SK-N-SH (cell line): ENCODE data around the gene GPNMB. TPM values are rescaled to one million over a fixed set of nuclear protein-coding genes. Genes with fewer than 3 reads are reported as not detected.

Source experiments
- CTCF ChIA-PET: fragments of 300-600, 350-600 bp; formaldehyde crosslinking; extraction: SDS; loops from one replicate; lab custom pipeline; 2021; lab: Yijun Ruan, JAX
- POLR2A ChIA-PET: fragments of 350-600 bp; sonication (Branson Sonifier 250); formaldehyde crosslinking; extraction: SDS; loops from one replicate; lab custom pipeline; 2020; ENCODE audit warnings: antibody characterized with exemption, inconsistent platforms; lab: Yijun Ruan, JAX
- DNase-seq: peaks from one replicate; pipeline ENCODE4 v3.0.0; 2012
- H2AFZ ChIP-seq: fragments of 200-600 bp; sonication (generic); 2 replicates; pipeline ENCODE4 v1.8.1; 2016; ENCODE audit warnings: antibody characterized with exemption, mild to moderate bottlenecking, low read depth
- H3F3A ChIP-seq: fragments of 200-600 bp; sonication (generic); replicated peaks from 2 replicates; pipeline ENCODE3; 2016; ENCODE audit warnings: antibody characterized with exemption, mild to moderate bottlenecking; ENCODE audit not compliant: insufficient read depth
- H3K27ac ChIP-seq, 2 experiments: fragments of 200-500 bp in 1 of 2; fragments of 200-600 bp in 1 of 2; sonication (Bioruptor generic) in 1 of 2; sonication (generic), shearing (Covaris generic) in 1 of 2; 2 replicates each; pipeline versions ENCODE4 v1.5.1 to v1.6.1; 2014 to 2016; ENCODE audit warnings: low read depth in 2 of 2, inconsistent platforms in 1 of 2, low read length in 1 of 2, mild to moderate bottlenecking in 1 of 2, mixed read lengths in 1 of 2
- H3K27me3 ChIP-seq: fragments of 200-600 bp; sonication (generic), shearing (Covaris generic); 2 replicates; pipeline ENCODE4 v1.6.1; 2016; ENCODE audit warnings: mixed run types; ENCODE audit not compliant: insufficient read depth
- H3K36me3 ChIP-seq, 2 experiments: fragments of 200-500 bp in 1 of 2; fragments of 200-600 bp in 1 of 2; sonication (Bioruptor generic) in 1 of 2; sonication (generic) in 1 of 2; replicated peaks in 1 of 2; 2 replicates each; pipeline versions ENCODE3 to v1.5.1; 2014 to 2016; ENCODE audit warnings: low read length in 1 of 2, mild to moderate bottlenecking in 1 of 2; ENCODE audit not compliant: insufficient read depth in 2 of 2, control insufficient read depth in 1 of 2
- H3K4me1 ChIP-seq, 2 experiments: fragments of 200-500 bp in 1 of 2; fragments of 200-600 bp in 1 of 2; sonication (Bioruptor generic) in 1 of 2; sonication (generic), shearing (Covaris generic) in 1 of 2; 2 replicates each; pipeline versions ENCODE4 v1.5.1 to v1.6.1; 2014 to 2016; ENCODE audit warnings: low read depth in 1 of 2, low read length in 1 of 2, mixed run types in 1 of 2; ENCODE audit not compliant: insufficient read depth in 2 of 2, control insufficient read depth in 1 of 2
- H3K4me2 ChIP-seq: fragments of 200-600 bp; sonication (generic), shearing (Covaris generic); 2 replicates; pipeline ENCODE4 v1.6.1; 2017; ENCODE audit warnings: mixed run types
- H3K4me3 ChIP-seq, 2 experiments: fragments of 200-500 bp in 1 of 2; fragments of 200-600 bp in 1 of 2; sonication (Bioruptor generic) in 1 of 2; sonication (generic), shearing (Covaris generic) in 1 of 2; 2 replicates each; pipeline versions ENCODE4 v1.5.1 to v1.8.1; 2014 to 2016; ENCODE audit warnings: low read depth in 2 of 2, inconsistent platforms in 1 of 2, low read length in 1 of 2, mild to moderate bottlenecking in 1 of 2, mixed read lengths in 1 of 2, moderate library complexity in 1 of 2
- H3K79me2 ChIP-seq: fragments of 200-600 bp; sonication (generic); 2 replicates; pipeline ENCODE4 v1.8.1; 2017; ENCODE audit warnings: mild to moderate bottlenecking; ENCODE audit not compliant: insufficient read depth
- H3K9ac ChIP-seq: fragments of 200-600 bp; sonication (generic); 2 replicates; pipeline ENCODE4 v1.6.1; 2017; ENCODE audit warnings: mixed run types
- H3K9me2 ChIP-seq: fragments of 200-600 bp; sonication (generic); 2 replicates; pipeline ENCODE4 v1.6.1; 2017; ENCODE audit warnings: mixed run types
- H3K9me3 ChIP-seq: fragments of 200-600 bp; sonication (generic); 2 replicates; pipeline ENCODE4 v1.6.1; 2017; ENCODE audit warnings: mixed run types, mild to moderate bottlenecking, moderate library complexity
- H4K20me1 ChIP-seq: fragments of 200-600 bp; sonication (generic); 2 replicates; pipeline ENCODE4 v1.6.1; 2017; ENCODE audit warnings: mild to moderate bottlenecking, mixed run types; ENCODE audit not compliant: insufficient read depth
- CHD2 ChIP-seq: fragments of 150-350 bp; IDR thresholded peaks from 2 replicates; pipeline ENCODE4 v1.6.1; 2018; ENCODE audit warnings: low read length; ENCODE audit not compliant: partially characterized antibody
- EP300 ChIP-seq, 2 experiments: IDR thresholded peaks; 2 replicates each; pipeline versions ENCODE4 v1.4.0 to v1.6.1; 2012; ENCODE audit warnings: borderline replicate concordance in 1 of 2, low read depth in 1 of 2, low read length in 1 of 2
- FOSL2 ChIP-seq: IDR thresholded peaks from 2 replicates; pipeline ENCODE4 v1.4.0; 2012; ENCODE audit warnings: low read depth, mild to moderate bottlenecking, moderate library complexity, borderline replicate concordance
- FOXJ3 ChIP-seq: sonication (generic); formaldehyde crosslinking; IDR thresholded peaks from 2 replicates; pipeline ENCODE4 v1.5.1; 2020; ENCODE audit warnings: mild to moderate bottlenecking, missing genetic modification reagents
- FOXM1 ChIP-seq: IDR thresholded peaks from 2 replicates; pipeline ENCODE4 v1.4.0; 2012; ENCODE audit warnings: low read depth, mild to moderate bottlenecking
- GATA2 ChIP-seq: sonication (generic); formaldehyde crosslinking; IDR thresholded peaks from 2 replicates; pipeline ENCODE4 v1.5.0; 2020; ENCODE audit warnings: mild to moderate bottlenecking, missing genetic modification reagents
- IRF3 ChIP-seq: fragments of 150-350 bp; IDR thresholded peaks from 2 replicates; pipeline ENCODE4 v1.6.1; 2016; ENCODE audit warnings: mild to moderate bottlenecking, low read depth, low read length
- JUND ChIP-seq: IDR thresholded peaks from 2 replicates; pipeline ENCODE4 v1.4.0; 2012
- MEF2A ChIP-seq: IDR thresholded peaks from 2 replicates; pipeline ENCODE4 v1.4.0; 2012; ENCODE audit warnings: low read depth, borderline replicate concordance
- NRF1 ChIP-seq: IDR thresholded peaks from 2 replicates; pipeline ENCODE4 v1.6.1; 2012; ENCODE audit warnings: low read depth, mild to moderate bottlenecking, low read length
- POLR2AphosphoS5 ChIP-seq: IDR thresholded peaks from 2 replicates; pipeline ENCODE4 v1.6.1; 2012; ENCODE audit warnings: low read depth, low read length
- TAF1 ChIP-seq: IDR thresholded peaks from 2 replicates; pipeline ENCODE4 v1.6.1; 2012; ENCODE audit warnings: low read depth, mild to moderate bottlenecking, low read length, moderate library complexity, borderline replicate concordance
- USF1 ChIP-seq: IDR thresholded peaks from 2 replicates; pipeline ENCODE4 v1.4.0; 2012; ENCODE audit warnings: low read depth, borderline replicate concordance
- ZBTB33 ChIP-seq: IDR thresholded peaks from 2 replicates; pipeline ENCODE4 v1.4.0; 2012; ENCODE audit warnings: low read depth, borderline replicate concordance
- WGBS: methylation state at CpG from one replicate; pipeline ENCODE4 v1.1.6; 2017; ENCODE audit warnings: low lambda C conversion rate; 5-methylcytosine and 5-hydroxymethylcytosine counted together
- polyA plus RNA-seq, 3 experiments: library from polyadenylated mRNA; depleted of rRNA; stranded (reverse); fragments of >200 nt; gene quantifications; 2 replicates each; pipeline ENCODE4 v1.2.3, GENCODE V29; 2012
- TF ChIP-seq, protein P1 (sequence below): IDR thresholded peaks from 2 replicates; pipeline ENCODE4; 2012
- TF ChIP-seq, protein P2 (sequence below): IDR thresholded peaks from 2 replicates; pipeline ENCODE4 v1.6.1; 2012; ENCODE audit warnings: mild to moderate bottlenecking, low read depth, low read length, moderate library complexity

GPNMB gene
- polyA plus RNA-seq, 1 of the 3 experiments (the other 2 are of a cell fraction): 13.8 TPM

GRCh38 chr7:23214423-23214822 is 32.2 kb upstream of the GPNMB start:
- no peaks in the 10 kb centered on the region for H3K9me3 ChIP-seq
- no peaks in the 10 kb centered on the region for H4K20me1 ChIP-seq
- H3K9ac ChIP-seq: no peak overlapping the region

GRCh38 chr7:23214938-23215337 is 31.6 kb upstream of the GPNMB start:
- WGBS: 88% methylated on average over 6 of the region's 6 CpGs
- Histone ChIP-seq H3K9me3 (no peaks in the 10 kb centered on the region), H2AFZ (no peak overlapping the region), H3K9me2 (no peaks in the 10 kb centered on the region), H3K9ac (no peak overlapping the region), H3K27me3 (no peaks in the 10 kb centered on the region), H3F3A (no peaks in the 10 kb centered on the region), H3K4me1 (peaks cover 0 to 8% of the 10 kb centered on the region in 2 experiments; a peak in 1 of 4 replicates), H3K4me2 (no peak overlapping the region), H4K20me1 (no peaks in the 10 kb centered on the region), H3K36me3 (no peaks in the 10 kb centered on the region), H3K4me3 (no peak overlapping the region), H3K27ac (no peak overlapping the region), H3K79me2 (no peaks in the 10 kb centered on the region)
- DNase-seq: no peak
- ChIA-PET POLR2A (interaction anchor here (0.9 kb wide), 1 partner anchor 109 kb away, joined by 3 read pairs; the partner anchor contains the start of gene KLHL7), CTCF (interaction anchor here (0.7 to 2.0 kb wide), 9 partner anchors 12 to 332 kb away, joined by 3 to 6 read pairs (median 4); no protein-coding TSS in a partner anchor)
- TF ChIP-seq TAF1 (no peak), MEF2A (no peak), FOSL2 (no peak), IRF3 (no peak), NRF1 (no peak), JUND (no peak), ZBTB33 (no peak), FOXJ3 (CRISPR knock-in tag) (no peak), FOXM1 (no peak), USF1 (no peak), POLR2AphosphoS5 (no peak), CHD2 (no peak)
- TF ChIP-seq, protein P1, sequence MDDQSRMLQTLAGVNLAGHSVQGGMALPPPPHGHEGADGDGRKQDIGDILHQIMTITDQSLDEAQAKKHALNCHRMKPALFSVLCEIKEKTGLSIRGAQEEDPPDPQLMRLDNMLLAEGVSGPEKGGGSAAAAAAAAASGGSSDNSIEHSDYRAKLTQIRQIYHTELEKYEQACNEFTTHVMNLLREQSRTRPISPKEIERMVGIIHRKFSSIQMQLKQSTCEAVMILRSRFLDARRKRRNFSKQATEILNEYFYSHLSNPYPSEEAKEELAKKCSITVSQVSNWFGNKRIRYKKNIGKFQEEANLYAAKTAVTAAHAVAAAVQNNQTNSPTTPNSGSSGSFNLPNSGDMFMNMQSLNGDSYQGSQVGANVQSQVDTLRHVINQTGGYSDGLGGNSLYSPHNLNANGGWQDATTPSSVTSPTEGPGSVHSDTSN: no peak
- TF ChIP-seq, protein P2, sequence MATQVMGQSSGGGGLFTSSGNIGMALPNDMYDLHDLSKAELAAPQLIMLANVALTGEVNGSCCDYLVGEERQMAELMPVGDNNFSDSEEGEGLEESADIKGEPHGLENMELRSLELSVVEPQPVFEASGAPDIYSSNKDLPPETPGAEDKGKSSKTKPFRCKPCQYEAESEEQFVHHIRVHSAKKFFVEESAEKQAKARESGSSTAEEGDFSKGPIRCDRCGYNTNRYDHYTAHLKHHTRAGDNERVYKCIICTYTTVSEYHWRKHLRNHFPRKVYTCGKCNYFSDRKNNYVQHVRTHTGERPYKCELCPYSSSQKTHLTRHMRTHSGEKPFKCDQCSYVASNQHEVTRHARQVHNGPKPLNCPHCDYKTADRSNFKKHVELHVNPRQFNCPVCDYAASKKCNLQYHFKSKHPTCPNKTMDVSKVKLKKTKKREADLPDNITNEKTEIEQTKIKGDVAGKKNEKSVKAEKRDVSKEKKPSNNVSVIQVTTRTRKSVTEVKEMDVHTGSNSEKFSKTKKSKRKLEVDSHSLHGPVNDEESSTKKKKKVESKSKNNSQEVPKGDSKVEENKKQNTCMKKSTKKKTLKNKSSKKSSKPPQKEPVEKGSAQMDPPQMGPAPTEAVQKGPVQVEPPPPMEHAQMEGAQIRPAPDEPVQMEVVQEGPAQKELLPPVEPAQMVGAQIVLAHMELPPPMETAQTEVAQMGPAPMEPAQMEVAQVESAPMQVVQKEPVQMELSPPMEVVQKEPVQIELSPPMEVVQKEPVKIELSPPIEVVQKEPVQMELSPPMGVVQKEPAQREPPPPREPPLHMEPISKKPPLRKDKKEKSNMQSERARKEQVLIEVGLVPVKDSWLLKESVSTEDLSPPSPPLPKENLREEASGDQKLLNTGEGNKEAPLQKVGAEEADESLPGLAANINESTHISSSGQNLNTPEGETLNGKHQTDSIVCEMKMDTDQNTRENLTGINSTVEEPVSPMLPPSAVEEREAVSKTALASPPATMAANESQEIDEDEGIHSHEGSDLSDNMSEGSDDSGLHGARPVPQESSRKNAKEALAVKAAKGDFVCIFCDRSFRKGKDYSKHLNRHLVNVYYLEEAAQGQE: no peak

More at GRCh38 chr7:23214423-23214822, 32.2 kb upstream of the GPNMB start:
- Histone ChIP-seq H3K4me2 (no peak overlapping the region), H3K27me3 (no peaks in the 10 kb centered on the region)
- peak; percentile 97 for TF ChIP-seq GATA2
- no peak for TF ChIP-seq USF1
- TF ChIP-seq EP300 (IDR thresholded peaks at IDR 0.05; ENCODE audit: borderline replicate concordance in 1 of 2, low read depth in 1 of 2, low read length in 1 of 2): peak in 1 of 2 experiments; percentile 62; a peak in 2 of 4 replicates
- TF ChIP-seq, all 33 proteins: peak for 2
- CTCF ChIA-PET: interaction anchor here (0.7 to 2.0 kb wide), 9 partner anchors 12 to 332 kb away, joined by 3 to 6 read pairs (median 4); no protein-coding TSS in a partner anchor
- H3K9me2 ChIP-seq: no peaks in the 10 kb centered on the region
- no peak overlapping the region for H3K27ac ChIP-seq
- H3F3A ChIP-seq: no peaks in the 10 kb centered on the region
- DNase-seq: peak; percentile 57
- no peaks in the 10 kb centered on the region for H3K36me3 ChIP-seq
- POLR2A ChIA-PET: interaction anchor here (0.9 kb wide), 1 partner anchor 109 kb away, joined by 3 read pairs; the partner anchor contains the start of gene KLHL7
- no peaks in the 10 kb centered on the region for H3K79me2 ChIP-seq
- no peak overlapping the region for H3K4me3 ChIP-seq
- WGBS: 20% methylated on average over 5 of the region's 5 CpGs
- H2AFZ ChIP-seq: no peak overlapping the region
- H3K4me1 ChIP-seq: peaks cover 0 to 8% of the 10 kb centered on the region in 2 experiments; a peak in 1 of 4 replicates
